AG09319 (cell line): Measurements from ENCODE around the gene COA7.

Experiments used
- DNase-seq: peaks from one replicate; pipeline ENCODE4 v3.0.0-alpha.2; 2010; ENCODE audit warnings: low read depth; ENCODE audit errors: extremely low read depth
- CTCF ChIP-seq: IDR thresholded peaks from 2 replicates; pipeline ENCODE4 v1.5.1; 2011; ENCODE audit warnings: low read depth, mild to moderate bottlenecking, inconsistent platforms, low read length, moderate library complexity

COA7 gene

GRCh38 chr1:52683367-52683940 is 14.7 kb downstream of the COA7 start:
- TF ChIP-seq CTCF = no peak
- no peak for DNase-seq

- no peak for DNase-seq
- no peak for TF ChIP-seq CTCF
These were observed 17.0 kb downstream of the COA7 start for GRCh38 chr1:52681136-52681535.

- DNase-seq = no peak
These were observed 17.8 kb downstream of the COA7 start for GRCh38 chr1:52680353-52680752.

GRCh38 chr1:52679498-52679897 is 18.6 kb downstream of the COA7 start:
- TF ChIP-seq CTCF = no peak
- DNase-seq = no peak

More at GRCh38 chr1:52680353-52680752, 17.8 kb downstream of the COA7 start:
- no peak for TF ChIP-seq CTCF

GRCh38 chr1:52679048-52679447 is 19.1 kb downstream of the COA7 start:
- no peak for DNase-seq
- no peak for TF ChIP-seq CTCF

- TF ChIP-seq CTCF = no peak
- no peak for DNase-seq
These were observed 20.9 kb downstream of the COA7 start for GRCh38 chr1:52677076-52677806.

GRCh38 chr1:52676249-52676903 is 21.8 kb downstream of the COA7 start:
- no peak for TF ChIP-seq CTCF
- DNase-seq = no peak
